ENCODE measurements around the gene SPATA20.

DNA sequence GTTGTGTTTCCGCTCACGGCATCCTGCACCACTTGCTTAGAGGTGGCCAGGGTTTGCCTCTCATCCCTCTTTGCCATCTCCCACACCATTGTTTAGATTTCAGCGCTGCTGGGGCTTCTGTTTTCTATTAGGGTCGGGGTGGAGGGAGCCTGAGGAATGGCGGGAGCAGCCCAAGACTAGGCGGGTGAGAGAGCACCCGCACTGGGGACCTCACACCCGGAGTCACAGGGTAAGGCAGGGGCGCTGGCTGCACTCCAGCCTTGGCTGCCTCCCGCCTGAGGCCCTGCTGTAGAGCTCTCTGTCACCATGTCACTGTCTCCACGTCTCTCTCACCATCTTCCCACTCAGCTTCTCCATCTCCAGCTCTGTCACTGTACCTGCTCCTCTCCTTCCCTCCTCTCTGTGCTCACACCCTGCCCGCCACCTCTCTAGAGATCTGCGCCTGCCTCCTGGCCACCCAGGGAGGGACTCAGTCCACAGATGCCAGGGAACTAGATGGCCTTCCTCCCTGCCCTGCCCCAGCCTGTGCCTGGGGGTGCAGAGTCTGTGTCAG, 54.9 kb downstream of the SPATA20 start:
- TF ChIP-seq, protein P1, sequence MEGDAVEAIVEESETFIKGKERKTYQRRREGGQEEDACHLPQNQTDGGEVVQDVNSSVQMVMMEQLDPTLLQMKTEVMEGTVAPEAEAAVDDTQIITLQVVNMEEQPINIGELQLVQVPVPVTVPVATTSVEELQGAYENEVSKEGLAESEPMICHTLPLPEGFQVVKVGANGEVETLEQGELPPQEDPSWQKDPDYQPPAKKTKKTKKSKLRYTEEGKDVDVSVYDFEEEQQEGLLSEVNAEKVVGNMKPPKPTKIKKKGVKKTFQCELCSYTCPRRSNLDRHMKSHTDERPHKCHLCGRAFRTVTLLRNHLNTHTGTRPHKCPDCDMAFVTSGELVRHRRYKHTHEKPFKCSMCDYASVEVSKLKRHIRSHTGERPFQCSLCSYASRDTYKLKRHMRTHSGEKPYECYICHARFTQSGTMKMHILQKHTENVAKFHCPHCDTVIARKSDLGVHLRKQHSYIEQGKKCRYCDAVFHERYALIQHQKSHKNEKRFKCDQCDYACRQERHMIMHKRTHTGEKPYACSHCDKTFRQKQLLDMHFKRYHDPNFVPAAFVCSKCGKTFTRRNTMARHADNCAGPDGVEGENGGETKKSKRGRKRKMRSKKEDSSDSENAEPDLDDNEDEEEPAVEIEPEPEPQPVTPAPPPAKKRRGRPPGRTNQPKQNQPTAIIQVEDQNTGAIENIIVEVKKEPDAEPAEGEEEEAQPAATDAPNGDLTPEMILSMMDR (IDR thresholded peaks at IDR 0.05): no peak
- no peak for TF ChIP-seq ZFX (IDR thresholded peaks at IDR 0.05; ENCODE audit: borderline replicate concordance)
